DMS53 treated with DMSO at 0.1 percent for 48 hours (cell line): Measurements from ENCODE around the gene JUN.

Experiments
- DNase-seq: peaks from one replicate; lab custom pipeline; 2025; ENCODE audit not compliant: unreplicated experiment; lab: John Stamatoyannopoulos, UW

The JUN gene

DNA sequence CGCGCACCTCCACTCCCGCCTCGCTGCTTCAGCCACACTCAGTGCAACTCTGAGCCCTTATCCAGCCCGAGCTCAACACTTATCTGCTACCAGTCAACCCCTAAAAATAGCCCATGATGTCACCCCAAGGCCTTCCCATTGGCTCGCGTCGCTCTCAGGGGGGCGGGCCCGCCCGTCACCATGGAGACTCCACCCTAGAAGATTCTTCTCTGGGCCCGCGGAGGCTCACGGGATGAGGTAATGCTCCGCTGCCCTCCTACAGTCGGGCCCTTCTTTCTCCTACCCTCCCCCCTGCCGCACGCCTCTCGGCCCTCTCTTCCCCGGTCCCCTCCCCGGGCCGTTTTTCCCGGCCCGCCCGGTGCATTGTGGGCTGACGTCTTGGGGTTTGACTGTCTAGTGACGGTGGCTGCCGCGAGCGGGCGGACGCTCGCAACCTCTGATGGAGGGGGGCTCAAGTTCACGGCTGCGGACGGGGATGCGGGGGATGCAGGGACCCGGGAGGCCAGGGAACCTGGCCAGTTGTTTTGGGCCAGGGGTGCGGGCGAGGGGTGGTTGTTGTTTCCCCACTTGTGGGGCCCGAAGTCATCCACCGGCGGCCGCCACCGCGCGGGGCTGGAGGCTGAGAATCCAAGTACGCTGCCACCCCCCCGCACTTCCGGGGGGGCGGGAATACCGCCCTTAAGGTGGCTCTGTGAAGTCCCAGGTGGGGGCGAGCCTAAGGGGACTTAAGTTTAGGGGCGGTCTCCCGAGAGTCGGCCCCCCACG, at the start of gene JUN:
Gene JUN, minus strand, starts transcription at position 55 of the 765 bp plus-strand sequence. CDS start 977 bp downstream, outside the sequence.
- peak; percentile 100 for DNase-seq

DNA sequence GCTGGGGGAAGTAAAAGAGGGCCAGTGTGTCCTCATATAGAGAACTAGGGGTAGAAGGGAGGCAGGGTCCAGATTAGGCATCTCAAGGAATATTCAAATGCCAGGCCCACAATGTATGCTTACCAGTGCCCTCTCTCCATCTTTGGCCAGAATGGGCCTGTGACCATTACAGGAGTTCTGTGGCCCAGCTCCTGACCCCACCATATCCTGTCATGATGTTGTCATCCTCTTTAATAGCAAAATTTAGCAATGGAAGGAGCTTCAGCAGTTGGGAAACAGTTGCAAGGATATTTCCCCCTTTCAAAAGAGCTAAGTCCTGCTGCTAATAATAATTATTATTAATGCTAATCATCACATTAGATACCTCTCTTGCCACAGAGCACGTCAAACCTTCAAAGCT, 49.3 kb upstream of the JUN start:
- no peak for DNase-seq

DNA sequence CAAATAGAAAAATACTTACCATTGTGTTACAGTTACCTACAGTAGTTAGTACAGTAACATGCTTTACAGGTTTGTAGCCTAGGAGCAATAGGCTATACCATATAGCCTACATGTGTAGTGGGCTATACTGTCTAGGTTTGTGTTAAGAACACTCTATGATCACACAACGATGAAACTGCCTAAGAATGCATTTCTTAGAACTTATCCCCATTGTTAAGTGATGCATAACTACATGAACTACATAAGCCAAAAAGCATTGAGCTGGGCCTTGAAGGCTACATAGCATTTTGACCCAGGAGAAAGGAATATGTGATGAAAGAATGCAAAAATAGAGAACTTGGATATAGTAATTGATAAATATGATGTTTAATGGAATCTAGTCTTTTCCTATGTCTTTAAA, 46.4 kb upstream of the JUN start:
- no peak for DNase-seq

DNA sequence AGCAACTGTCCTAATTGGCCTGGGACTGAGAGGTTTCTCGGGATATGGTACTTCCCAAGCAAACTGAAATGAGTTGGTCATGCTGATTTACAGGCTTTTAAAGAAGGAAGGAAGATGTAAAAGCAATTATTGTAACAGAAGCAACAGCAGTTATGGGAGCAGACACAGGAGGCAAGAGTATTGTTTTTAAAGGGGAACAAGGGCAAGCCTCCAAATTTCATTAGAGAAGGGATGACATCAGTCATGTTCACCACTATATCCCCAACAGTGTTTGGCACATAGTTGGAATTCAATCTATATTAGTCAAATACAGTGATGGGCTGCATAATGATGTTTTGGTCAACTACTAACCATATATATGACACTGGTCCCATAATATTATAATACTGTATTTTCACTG, 46.0 kb upstream of the JUN start:
- DNase-seq: no peak

DNA sequence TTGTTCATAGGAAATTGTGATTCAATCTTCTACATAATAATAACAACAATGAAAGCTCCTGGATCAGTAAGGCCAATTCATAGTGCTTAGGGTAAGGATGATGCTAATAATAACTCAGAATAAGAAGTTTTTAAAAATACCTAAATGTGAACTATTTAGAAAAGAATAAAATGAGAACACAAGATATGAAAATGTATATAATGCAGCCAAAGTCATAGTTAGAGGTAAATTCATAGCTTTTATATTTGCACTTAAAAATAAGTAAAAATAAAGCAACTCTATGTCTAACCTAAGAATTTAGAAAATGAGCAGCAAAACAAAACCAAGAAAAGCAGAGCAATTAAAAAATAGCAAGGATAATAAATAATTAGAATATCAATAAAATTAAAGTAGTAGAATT, 43.5 kb upstream of the JUN start:
- DNase-seq: no peak

DNA sequence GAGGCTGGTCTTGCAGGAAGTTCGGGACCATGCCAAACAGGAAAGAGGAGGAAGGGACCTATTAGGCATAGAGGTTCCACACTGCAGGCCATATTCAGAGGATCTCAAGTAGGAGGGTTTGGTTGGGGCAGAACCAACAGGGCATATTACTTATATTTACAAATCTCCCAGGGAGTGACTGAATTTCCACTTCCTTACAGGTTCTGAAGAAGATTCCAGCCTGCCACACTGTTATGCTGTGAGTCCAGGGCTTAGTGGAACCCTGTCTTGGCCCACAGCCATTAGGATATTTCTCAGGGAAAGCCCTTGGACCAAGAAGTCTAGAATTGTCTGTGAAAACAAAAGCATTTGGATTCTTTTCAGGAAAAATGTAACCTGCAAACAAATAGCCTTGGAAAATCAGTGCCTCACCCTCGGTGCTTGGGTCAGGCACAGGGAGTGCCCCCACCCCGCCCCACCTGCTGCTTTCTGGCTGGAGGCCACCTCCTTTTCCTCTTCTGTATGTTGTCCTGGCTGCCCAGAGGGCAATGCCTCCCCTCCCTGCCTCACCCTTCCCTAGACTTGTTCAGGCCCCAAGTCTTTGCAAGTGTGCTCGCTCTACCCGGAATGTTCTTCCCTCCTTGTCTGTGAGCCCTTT, 41.0 kb upstream of the JUN start:
- no peak for DNase-seq

DNA sequence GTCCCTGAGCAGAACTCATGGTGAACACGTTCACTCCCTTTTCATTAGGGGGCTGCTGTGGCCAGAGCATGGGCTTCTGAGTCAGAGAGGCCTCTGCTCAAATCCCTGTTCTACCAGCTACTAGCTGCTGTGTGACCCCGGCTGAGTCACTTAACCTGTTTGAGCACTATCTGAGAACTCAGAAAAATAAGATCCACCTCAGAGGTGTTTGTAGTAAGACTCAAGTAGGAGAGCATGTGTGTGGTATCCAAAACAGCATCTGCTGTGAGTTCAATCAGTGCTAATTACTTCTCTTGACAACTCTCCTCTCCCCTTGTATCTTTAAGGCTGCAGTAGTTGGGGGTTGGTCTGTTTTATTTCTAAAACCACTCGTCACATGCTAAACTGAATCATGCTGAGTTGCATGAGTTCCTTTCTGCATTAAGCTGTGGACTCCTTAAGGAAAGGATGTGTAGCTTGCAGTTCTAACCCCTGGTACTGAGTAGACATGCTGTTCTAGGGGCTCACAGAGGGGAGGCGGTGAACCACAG, 39.7 kb upstream of the JUN start:
- DNase-seq: no peak

DNA sequence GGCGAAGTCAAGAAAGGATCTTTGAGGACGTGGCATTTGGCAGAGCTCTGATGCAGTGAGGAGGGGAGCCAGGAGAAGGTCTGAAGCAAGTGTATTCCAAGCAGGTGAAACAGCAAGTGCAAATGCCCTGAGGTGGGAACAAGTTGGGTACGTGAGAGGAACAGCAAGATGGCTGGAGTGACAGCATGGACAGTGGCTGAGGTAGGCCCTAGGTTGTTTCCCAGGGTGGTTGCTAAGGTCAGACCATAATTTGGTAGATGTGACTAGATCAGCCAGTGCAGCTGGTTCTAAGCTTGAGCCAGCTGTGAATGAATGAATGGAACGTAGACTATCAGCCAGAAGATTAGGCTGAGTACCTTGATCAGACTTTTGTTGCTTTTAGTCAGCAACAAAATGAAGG, 37.5 kb upstream of the JUN start:
- DNase-seq: no peak

DNA sequence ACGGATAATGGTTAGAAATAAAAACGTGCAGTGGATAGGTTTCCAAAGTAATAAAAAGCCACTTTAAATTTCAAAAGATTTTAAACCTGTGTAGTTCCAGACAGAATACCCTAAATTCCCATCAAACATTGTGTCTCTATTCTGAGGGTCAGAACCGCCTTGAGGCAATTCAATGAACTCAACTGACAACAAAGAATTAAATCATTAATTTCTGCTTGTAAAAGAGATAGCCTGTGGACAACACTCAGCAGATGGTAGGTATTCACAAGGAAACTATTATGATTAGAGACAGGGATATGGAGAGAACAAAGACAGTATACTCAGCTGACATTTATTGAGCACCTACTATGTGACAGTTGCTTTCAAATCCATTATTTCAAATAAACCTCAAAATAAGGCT, 35.1 kb upstream of the JUN start:
- no peak for DNase-seq

DNA sequence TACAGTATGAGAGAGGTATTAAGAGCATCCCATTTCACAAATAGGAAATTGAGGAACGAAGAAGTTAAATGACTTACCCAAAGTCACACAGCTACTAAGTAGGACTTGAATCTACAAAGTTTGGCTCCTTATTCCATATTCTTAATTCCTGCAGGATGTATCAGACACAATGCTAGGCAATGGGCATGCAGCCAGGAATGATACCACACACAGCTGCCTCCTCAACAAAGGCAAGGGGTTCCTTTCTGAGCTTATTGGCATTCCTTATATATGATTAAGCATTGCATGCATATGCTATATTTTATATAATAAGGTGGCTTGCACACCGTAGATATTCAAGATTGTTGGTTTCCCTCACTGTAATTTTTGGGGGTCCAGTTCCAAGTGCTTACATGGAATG, 34.2 kb upstream of the JUN start:
- DNase-seq: no peak

DNA sequence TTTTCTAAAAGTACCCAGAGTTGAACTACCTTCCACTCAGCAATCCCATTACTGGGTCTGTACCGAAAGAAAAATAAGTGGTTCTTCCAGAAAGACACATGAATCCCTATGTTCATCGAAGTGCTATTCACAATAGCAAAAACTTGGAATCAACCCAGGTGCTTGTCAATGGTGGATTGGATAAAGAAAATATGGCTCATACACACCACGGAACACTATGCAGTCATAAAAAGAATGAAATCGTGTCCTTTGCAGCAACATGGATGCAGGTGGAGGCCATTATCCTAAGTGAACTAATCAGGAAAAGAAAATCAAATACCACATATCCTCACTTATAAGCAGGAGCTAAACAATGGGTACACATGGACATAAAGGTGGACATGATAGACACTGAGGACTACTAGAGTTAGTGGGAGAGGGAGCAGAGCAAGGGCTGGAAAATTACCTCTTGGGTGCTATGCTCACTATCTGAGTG, 32.9 kb upstream of the JUN start:
- DNase-seq: no peak

DNA sequence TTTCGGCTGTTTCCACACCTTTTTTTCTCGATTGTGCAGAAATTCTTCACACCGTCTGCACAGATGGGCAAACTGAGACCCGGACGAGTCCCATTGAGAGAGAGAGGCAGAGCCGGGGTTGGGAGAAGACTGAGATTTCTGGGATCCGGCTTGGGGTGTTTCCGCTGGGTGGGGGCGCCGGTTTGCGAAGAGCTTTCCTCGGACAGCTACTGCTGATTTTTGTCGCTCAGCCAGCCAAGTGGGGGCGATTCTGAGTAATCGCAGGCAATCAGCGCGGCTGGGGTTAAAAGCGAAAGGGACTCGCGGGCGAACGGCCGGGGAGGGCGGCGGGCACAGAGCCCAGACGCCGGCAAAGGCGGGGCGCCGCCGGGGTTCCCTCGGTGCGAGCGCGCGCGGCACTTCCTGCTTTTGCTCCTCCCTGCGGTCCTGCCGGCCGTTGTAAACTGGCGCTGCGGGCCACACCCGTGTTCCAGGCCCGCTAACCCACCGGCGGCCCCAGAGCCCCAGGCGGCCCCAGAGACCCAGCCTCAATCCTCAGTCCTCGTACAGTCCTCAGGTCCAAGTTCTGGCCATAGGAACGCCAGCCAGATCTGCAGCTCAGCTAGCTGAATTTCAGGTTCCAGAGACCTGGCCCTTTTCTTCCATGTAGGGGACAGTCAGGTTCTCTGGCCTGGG, 32.4 kb upstream of the JUN start:
- peak; percentile 94 for DNase-seq

DNA sequence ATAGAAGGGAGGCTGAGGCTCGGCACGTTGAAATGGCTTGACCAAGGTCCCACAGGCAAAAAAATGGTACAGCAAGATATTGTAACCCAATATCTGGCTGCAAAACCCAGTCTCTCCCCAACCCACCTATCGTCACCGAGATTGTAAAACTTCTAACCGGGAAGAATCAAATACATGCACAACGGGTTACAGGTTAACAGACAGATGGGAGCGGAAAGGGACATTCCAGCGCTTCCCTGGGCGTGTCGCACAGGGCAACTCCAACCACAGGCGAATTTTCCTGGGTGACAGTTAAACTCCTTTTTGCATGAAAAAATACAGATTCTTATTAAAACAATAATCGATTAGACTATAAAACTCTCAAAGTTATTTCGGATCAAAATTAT, 31.8 kb upstream of the JUN start:
- DNase-seq: peak; percentile 82

DNA sequence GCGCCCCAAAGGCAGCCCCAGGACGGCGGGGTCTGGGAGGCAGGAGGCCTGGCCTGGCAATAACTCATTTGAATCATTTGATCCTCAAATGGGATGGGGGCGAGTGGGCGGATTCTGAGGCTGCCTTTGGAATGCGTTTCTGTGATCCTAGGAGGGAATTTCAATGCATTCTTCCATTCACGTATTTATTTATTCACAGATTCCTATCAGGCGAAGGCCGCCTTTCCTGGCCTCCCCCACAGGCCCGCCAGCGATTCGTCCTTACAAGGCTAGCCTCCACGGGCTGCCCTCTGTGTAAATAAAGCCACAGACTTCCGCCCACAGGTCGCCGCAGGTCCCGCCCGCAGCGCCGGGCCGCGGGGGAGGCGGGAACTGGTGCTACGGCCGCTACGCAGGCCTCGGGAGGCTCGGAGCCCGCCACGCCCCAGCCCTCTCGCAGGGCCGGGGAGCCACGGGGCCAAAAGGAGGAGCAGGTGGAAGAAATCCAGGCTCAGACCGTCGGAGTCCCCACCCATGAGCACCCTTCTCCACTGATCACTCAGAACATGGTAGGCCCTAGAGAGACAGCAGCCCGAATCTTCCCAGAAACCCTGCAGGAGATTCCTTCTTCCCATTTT, 31.3 kb upstream of the JUN start:
- DNase-seq: peak; percentile 96

DNA sequence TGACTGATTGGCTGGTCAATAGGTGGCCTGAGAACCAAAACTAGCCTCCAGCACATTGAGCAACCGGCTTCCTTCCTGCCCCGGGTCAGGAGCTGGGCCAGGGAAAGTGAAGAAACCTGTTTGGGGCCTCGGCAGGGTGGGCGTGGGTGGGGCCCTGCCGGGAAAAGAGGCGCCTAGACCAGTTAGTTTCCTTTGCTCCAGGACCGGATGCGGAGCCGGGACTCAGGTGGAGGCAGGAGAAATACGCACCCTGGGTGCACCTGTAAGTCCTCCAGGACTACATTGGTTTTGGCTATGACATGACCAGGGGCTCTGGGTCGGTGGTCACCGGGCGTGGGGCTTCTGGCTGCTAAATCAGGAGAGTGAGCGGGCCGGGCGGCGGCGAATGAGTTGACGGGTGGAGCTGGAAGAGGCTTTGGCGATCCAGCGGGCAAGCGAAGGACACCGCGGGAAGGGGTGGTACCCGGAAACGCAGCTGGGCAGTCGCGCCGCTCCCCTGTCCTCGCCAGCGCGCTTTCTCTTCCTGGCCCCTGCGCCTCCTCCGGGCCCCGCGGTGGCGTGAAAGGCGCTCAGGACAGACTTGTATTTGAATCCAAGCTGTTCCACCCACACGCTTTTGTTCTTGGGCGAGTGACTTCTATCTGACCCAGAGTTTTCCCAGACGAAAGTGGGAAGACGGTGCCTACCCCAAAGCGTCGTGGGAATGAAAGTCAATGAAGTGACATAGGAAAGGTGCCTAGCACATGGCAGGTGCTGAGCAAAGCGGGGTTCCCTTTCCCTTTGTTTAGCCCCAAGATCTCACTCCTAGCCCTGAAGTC, 30.6 kb upstream of the JUN start:
- DNase-seq: peak; percentile 94

DNA sequence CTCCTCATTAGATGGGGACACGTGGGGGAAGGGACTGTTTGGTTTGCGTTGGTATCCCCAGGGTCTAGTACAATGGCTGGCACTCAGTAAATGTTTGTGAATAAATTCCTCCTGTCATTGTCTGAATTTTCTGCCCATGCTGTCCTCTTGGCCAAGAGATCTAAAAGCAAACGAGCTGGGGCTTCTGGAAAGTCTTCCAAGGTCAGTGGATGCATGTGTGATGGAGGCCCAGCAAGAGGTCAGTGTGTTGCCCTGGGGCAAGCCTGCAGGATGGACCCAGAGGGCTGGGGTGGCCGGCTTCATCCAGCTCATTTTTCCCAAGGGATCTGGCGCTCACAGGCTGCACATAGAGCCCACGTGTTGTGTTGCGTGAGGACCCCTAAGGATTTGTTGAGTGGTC, 30.0 kb upstream of the JUN start:
- no peak for DNase-seq

DNA sequence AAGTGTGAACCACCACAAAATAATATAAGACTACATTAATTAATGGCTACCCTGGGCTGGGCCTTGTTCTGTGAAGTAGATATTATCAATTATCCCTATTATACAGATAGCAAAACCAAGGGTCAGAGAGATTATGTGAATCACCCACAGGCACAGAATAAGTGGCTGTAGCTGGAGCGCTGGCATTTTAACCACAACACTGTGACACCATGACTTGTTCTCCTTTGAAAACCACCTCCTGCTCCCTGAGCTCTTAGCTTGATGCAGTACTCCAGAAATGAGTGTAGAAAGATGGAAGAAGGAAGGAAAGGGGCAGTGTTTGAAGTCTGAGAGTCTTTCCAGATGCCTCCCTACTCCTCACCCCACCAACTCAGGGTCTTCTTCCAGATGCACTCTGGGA, 29.5 kb upstream of the JUN start:
- DNase-seq: no peak

DNA sequence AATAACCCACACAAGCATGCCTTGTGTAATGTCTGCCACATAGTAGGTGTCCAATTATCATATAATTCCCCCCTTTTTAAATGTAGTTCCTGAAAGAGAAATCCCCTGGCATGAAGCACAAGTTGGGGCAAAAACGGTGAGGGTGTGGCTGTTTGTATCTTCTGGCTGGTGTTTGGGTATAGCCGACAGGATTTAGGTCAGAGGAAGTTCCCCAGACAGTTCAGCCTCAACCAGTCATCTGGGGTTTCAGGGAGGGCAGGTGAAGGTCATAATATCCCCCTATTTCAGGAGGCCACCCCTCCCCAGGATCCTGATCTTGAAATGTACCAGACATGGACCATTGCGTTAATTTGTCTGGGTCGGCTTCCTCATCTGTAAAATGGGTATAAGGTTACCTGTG, 29.1 kb upstream of the JUN start:
- DNase-seq: no peak

DNA sequence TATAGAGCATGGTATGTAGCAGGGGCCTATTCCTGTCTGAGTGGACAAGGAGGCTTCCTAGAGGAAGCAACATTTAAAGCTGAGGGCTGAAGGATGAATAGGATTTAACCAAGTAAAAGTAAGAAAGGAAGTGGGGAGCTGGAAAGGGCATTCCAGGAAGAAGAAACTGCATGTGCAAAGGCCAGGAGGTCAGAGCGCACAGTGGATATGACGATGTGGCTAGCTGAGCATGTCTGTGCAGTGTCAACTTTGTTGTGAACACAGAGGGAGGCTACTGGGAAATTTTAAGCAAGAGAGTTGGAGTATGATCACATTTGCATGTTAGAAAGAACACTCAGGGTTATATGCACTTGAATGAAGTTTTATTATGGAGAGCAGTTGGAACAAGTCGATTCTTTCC, 28.6 kb upstream of the JUN start:
- no peak for DNase-seq

DNA sequence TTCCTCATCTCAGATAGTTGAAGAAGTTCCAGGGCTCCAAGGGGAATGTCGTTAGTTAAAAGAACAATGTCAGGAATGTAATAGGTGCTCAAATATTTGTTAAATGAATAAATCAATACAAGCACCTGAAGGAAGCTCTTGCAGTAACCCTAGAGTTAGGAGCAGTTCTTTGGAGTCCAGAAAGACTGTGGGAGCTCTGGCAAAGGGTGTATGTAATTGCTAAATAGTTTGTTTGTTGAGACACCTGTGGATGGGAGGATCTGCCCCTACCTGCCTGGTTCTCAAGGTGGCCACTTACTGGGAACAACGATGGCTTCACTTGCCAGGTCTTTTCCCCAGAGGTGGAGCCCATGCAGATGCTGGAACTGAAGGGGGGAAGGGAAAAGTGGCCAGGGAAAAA, 27.5 kb upstream of the JUN start:
- no peak for DNase-seq
